Stimulated activated CD8-positive, alpha-beta memory T cell treated with anti-CD3 and anti-CD28 coated beads, Interleukin-4, amount 100 ng/mL, for 48 hours (primary cell): ENCODE data around the gene ANKRD33B.
"Not testable (repeated sequence)": the region's sequence is repeated elsewhere in the genome, so short reads cannot be mapped to it uniquely, and the experiment has no call there.

Experiments
- DNase-seq: peaks from one replicate; pipeline ENCODE4 v3.0.0-alpha.2; 2020

Gene ANKRD33B

GRCh38 chr5:10596310-10596703, 32.4 kb downstream of the ANKRD33B start:
- no peak for DNase-seq

GRCh38 chr5:10596886-10597451, 33.1 kb downstream of the ANKRD33B start:
- no peak for DNase-seq

GRCh38 chr5:10599113-10599512, 35.2 kb downstream of the ANKRD33B start:
- no peak for DNase-seq

- DNase-seq = no peak
Observed at GRCh38 chr5:10599862-10600284, 36.0 kb downstream of the ANKRD33B start.

- DNase-seq = peak; percentile 40
Observed at GRCh38 chr5:10600626-10601245, 36.9 kb downstream of the ANKRD33B start.

- peak; percentile 25 for DNase-seq
Observed at GRCh38 chr5:10601246-10602030, 37.6 kb downstream of the ANKRD33B start.

- peak; percentile 17 for DNase-seq
Observed at GRCh38 chr5:10602031-10602806, 38.3 kb downstream of the ANKRD33B start.

- peak; percentile 19 for DNase-seq
Observed at GRCh38 chr5:10604975-10605374, 41.1 kb downstream of the ANKRD33B start.

GRCh38 chr5:10606632-10607022, 42.8 kb downstream of the ANKRD33B start:
- not testable (repeated sequence) for DNase-seq

GRCh38 chr5:10607023-10607665, 43.3 kb downstream of the ANKRD33B start:
- DNase-seq = peak; percentile 52

- no peak for DNase-seq
Observed at GRCh38 chr5:10607666-10608073, 43.8 kb downstream of the ANKRD33B start.

- DNase-seq = not testable (repeated sequence)
Observed at GRCh38 chr5:10608081-10608480, 44.2 kb downstream of the ANKRD33B start.

- no peak for DNase-seq
Observed at GRCh38 chr5:10610058-10610457, 46.2 kb downstream of the ANKRD33B start.

- no peak for DNase-seq
Observed at GRCh38 chr5:10611290-10611689, 47.4 kb downstream of the ANKRD33B start.

GRCh38 chr5:10612251-10612650, 48.4 kb downstream of the ANKRD33B start:
- no peak for DNase-seq

- DNase-seq = no peak
Observed at GRCh38 chr5:10615693-10616092, 51.8 kb downstream of the ANKRD33B start.

- DNase-seq = no peak
Observed at GRCh38 chr5:10617103-10617502, 53.2 kb downstream of the ANKRD33B start.

- DNase-seq = no peak
Observed at GRCh38 chr5:10618311-10618710, 54.4 kb downstream of the ANKRD33B start.

- DNase-seq = no peak
Observed at GRCh38 chr5:10619649-10620048, 55.8 kb downstream of the ANKRD33B start.

- DNase-seq = no peak
Observed at GRCh38 chr5:10620346-10620745, 56.5 kb downstream of the ANKRD33B start.

GRCh38 chr5:10621832-10622231, 58.0 kb downstream of the ANKRD33B start:
- no peak for DNase-seq

GRCh38 chr5:10622810-10623209, 58.9 kb downstream of the ANKRD33B start:
- DNase-seq = no peak
